Measurements from ENCODE around the gene CEL.
A peak's percentile ranks its signal among the peaks of the same experiment; 100 is the strongest.

CEL gene

GRCh38 chr9:133120501-133121197, 58.9 kb downstream of the CEL start (continued):
- 0 out of 2 replicates have a peak, but pooled peaks have one; percentile 8 for TF ChIP-seq SP3 (tag by site-specific recombination; IDR thresholded peaks at IDR 0.05)

Measured in HEK293 (cell line).